HepG2 (cell line): ENCODE results near the gene HIBADH. TPM values are rescaled to one million over a fixed set of nuclear protein-coding genes. Genes with fewer than 3 reads are reported as not detected.
A peak's percentile ranks its signal among the peaks of the same experiment; 100 is the strongest.

ENCODE experiments used
- ARNT2 ChIP-seq: sonication (generic); formaldehyde crosslinking; IDR thresholded peaks from 2 replicates; pipeline ENCODE4 v1.8.0; 2022; ENCODE audit warnings: mild to moderate bottlenecking, low read depth, missing genetic modification reagents, moderate library complexity
- CEBPG ChIP-seq: IDR thresholded peaks from 2 replicates; pipeline ENCODE4 v1.6.1; 2016
- DDIT3 ChIP-seq: sonication (generic); formaldehyde crosslinking; IDR thresholded peaks from 2 replicates; pipeline ENCODE4 v1.4.0; 2020; ENCODE audit warnings: mild to moderate bottlenecking, missing genetic modification reagents
- ELF3 ChIP-seq: IDR thresholded peaks from 2 replicates; pipeline ENCODE4 v1.6.1; 2016; ENCODE audit warnings: missing genetic modification reagents, missing compliant biosample characterization
- ERF ChIP-seq: IDR thresholded peaks from 2 replicates; pipeline ENCODE4 v1.6.1; 2018; ENCODE audit warnings: missing biosample characterization, missing genetic modification reagents
- HOXA7 ChIP-seq: sonication (generic); formaldehyde crosslinking; IDR thresholded peaks from 2 replicates; pipeline ENCODE4 v1.8.1; 2022; ENCODE audit warnings: mild to moderate bottlenecking, missing genetic modification reagents, moderate library complexity
- HOXD1 ChIP-seq: sonication (generic); formaldehyde crosslinking; IDR thresholded peaks from 2 replicates; pipeline ENCODE4 v1.5.0; 2020; ENCODE audit warnings: missing genetic modification reagents
- JUND ChIP-seq: sonication (generic); formaldehyde crosslinking; IDR thresholded peaks from 2 replicates; pipeline ENCODE4 v1.8.0; 2022; ENCODE audit warnings: mild to moderate bottlenecking, missing genetic modification reagents
- MEIS2 ChIP-seq: sonication (generic); formaldehyde crosslinking; IDR thresholded peaks from 2 replicates; pipeline ENCODE4 v1.9.0; 2021; ENCODE audit warnings: mild to moderate bottlenecking, missing genetic modification reagents
- MIER3 ChIP-seq: IDR thresholded peaks from 2 replicates; pipeline ENCODE4 v1.6.1; 2016; ENCODE audit warnings: missing compliant biosample characterization, borderline replicate concordance
- NCOA2 ChIP-seq: sonication (generic); formaldehyde crosslinking; IDR thresholded peaks from 2 replicates; pipeline ENCODE4 v1.8.0; 2022; ENCODE audit warnings: inconsistent platforms
- NR2F6 ChIP-seq, 2 experiments: IDR thresholded peaks; 2 replicates each; pipeline ENCODE4 v1.6.1; 2016; ENCODE audit warnings: antibody characterized with exemption in 1 of 2, mild to moderate bottlenecking in 1 of 2
- RAD51 ChIP-seq: fragments of 450-650 bp; IDR thresholded peaks from 2 replicates; pipeline ENCODE4 v1.6.1; 2016; ENCODE audit warnings: borderline replicate concordance
- SIX1 ChIP-seq: sonication (generic); formaldehyde crosslinking; IDR thresholded peaks from 2 replicates; pipeline ENCODE4 v1.4.0; 2020; ENCODE audit warnings: missing genetic modification reagents, borderline replicate concordance
- SOX13 ChIP-seq, 3 experiments: fragments of 450-650 bp in 1 of 3; sonication (generic) in 1 of 3; formaldehyde crosslinking in 1 of 3; IDR thresholded peaks in 2 of 3; conservative IDR thresholded peaks in 1 of 3; 2 replicates each; pipeline versions ENCODE4 v1.5.0 to v1.6.1; 2016 to 2020; ENCODE audit warnings: antibody characterized with exemption in 1 of 3, mild to moderate bottlenecking in 1 of 3, missing compliant biosample characterization in 1 of 3, missing genetic modification reagents in 1 of 3, moderate library complexity in 1 of 3
- TCF7 ChIP-seq: sonication (generic); IDR thresholded peaks from 2 replicates; pipeline ENCODE4 v1.6.1; 2016; ENCODE audit warnings: antibody characterized with exemption, low read depth
- ZFP62 ChIP-seq: sonication (generic); formaldehyde crosslinking; IDR thresholded peaks from 2 replicates; pipeline ENCODE4 v1.4.0; 2020; ENCODE audit warnings: missing genetic modification reagents
- ZNF724P ChIP-seq: sonication (generic); formaldehyde crosslinking; IDR thresholded peaks from 2 replicates; pipeline ENCODE4 v1.8.0; 2022; ENCODE audit warnings: missing genetic modification reagents, borderline replicate concordance
- ZSCAN31 ChIP-seq: sonication (generic); formaldehyde crosslinking; IDR thresholded peaks from 2 replicates; pipeline ENCODE4 v1.5.0; 2020; ENCODE audit warnings: low read depth, mild to moderate bottlenecking, missing genetic modification reagents
- polyA plus RNA-seq, 8 experiments: library from polyadenylated mRNA; depleted of rRNA in 3 of 8; stranded (reverse) in 7 of 8; unstranded in 1 of 8; fragments of >200 nt; fragmentation: Illumina TruSeq in 4 of 8; extraction: Trizol in 4 of 8; gene quantifications; 2 replicates each; pipeline versions ENCODE4 v1.2.1 to v1.2.3, GENCODE V29; 2011 to 2016; ENCODE audit warnings: low read depth in 4 of 8, missing spikeins in 1 of 8, mixed read lengths in 1 of 8; ENCODE audit not compliant: insufficient read depth in 1 of 8
- total RNA-seq, 5 experiments: library from RNA; depleted of rRNA; stranded (reverse); fragments of >200 nt; fragmentation: Illumina TruSeq; extraction: Trizol; gene quantifications; 2 replicates each; pipeline ENCODE4 v1.2.3, GENCODE V29; 2016; ENCODE audit warnings: low read depth in 1 of 5
- TF ChIP-seq, protein P1 (sequence below): sonication (generic); formaldehyde crosslinking; IDR thresholded peaks from 2 replicates; pipeline ENCODE4 v1.4.0; 2020; ENCODE audit warnings: missing genetic modification reagents, low read depth, mild to moderate bottlenecking, borderline replicate concordance
- TF ChIP-seq, protein P2 (sequence below): sonication (generic); formaldehyde crosslinking; IDR thresholded peaks from 2 replicates; pipeline ENCODE4 v1.5.1; 2020; ENCODE audit warnings: mild to moderate bottlenecking, missing genetic modification reagents, borderline replicate concordance
- TF ChIP-seq, protein P3 (sequence below): IDR thresholded peaks from 2 replicates; pipeline ENCODE4 v1.6.1; 2016; ENCODE audit warnings: mild to moderate bottlenecking, missing biosample characterization, missing genetic modification reagents
- TF ChIP-seq, protein P4 (sequence below): IDR thresholded peaks from 2 replicates; pipeline ENCODE4 v1.6.1; 2016; ENCODE audit warnings: low read depth

HIBADH gene
- total and polyA plus RNA-seq, 2 of the 13 experiments (the other 11 are each of a cell fraction or from before 2014, with no cell fraction given): 49.9 to 59.5 TPM

DNA sequence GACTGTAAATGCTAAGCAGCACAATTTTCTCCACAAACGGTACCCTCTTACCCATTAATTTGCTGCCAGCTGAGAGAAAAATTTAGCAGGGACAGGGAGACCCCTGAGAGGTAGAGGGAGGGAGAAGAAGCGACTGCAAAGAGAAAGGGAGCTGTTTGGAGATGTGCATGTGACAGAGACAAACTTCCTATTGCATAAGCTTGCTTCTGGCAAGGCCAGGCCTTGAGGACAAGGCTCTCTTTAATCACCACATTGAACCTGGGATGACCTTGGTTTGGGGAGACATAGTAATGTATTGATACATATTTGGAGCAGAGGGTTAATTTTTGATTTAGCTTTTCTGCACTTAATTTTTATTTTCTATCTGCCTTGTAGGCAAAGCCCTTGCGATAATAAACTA lies 31.1 kb upstream of the HIBADH start (continued):
- TF ChIP-seq JUND (CRISPR knock-in tag) (no peak), ARNT2 (CRISPR knock-in tag) (0 out of 2 replicates have a peak, but pooled peaks have one; percentile 53), ZSCAN31 (no peak), ZNF724P (CRISPR knock-in tag) (no peak), MEIS2 (CRISPR knock-in tag) (peak; percentile 60; the same call in 1 of the 2 replicates), HOXA7 (no peak), SOX13 (IDR thresholded peaks at IDR 0.05) (no peak), SOX13 (CRISPR knock-in tag; conservative IDR thresholded peaks at IDR 0.05 in 1 of 2, IDR thresholded peaks at IDR 0.05 in 1 of 2) (peak in 1 of 2 experiments; percentile 84; a peak in 2 of 4 replicates), NCOA2 (CRISPR knock-in tag) (peak; percentile 92), NR2F6 (IDR thresholded peaks at IDR 0.05) (peak; percentile 35; the same call in 1 of the 2 replicates), NR2F6 (CRISPR knock-in tag; IDR thresholded peaks at IDR 0.05) (peak; percentile 67), DDIT3 (no peak), ELF3 (CRISPR knock-in tag) (peak; percentile 76), SIX1 (no peak), MIER3 (CRISPR knock-in tag) (peak; percentile 81; the same call in 1 of the 2 replicates), ERF (peak; percentile 64; the same call in 1 of the 2 replicates), RAD51 (no peak), HOXD1 (CRISPR knock-in tag) (peak; percentile 88), CEBPG (CRISPR knock-in tag) (peak; percentile 96), ZFP62 (CRISPR knock-in tag) (no peak), TCF7 (peak; percentile 38)
- TF ChIP-seq, protein P1, sequence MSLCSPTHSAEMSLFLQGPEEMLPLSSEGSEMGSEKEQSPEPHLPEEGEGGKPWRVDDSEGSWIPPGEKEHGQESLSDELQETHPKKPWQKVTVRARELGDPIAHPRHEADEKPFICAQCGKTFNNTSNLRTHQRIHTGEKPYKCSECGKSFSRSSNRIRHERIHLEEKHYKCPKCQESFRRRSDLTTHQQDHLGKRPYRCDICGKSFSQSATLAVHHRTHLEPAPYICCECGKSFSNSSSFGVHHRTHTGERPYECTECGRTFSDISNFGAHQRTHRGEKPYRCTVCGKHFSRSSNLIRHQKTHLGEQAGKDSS (CRISPR knock-in tag): no peak
- TF ChIP-seq, protein P2, sequence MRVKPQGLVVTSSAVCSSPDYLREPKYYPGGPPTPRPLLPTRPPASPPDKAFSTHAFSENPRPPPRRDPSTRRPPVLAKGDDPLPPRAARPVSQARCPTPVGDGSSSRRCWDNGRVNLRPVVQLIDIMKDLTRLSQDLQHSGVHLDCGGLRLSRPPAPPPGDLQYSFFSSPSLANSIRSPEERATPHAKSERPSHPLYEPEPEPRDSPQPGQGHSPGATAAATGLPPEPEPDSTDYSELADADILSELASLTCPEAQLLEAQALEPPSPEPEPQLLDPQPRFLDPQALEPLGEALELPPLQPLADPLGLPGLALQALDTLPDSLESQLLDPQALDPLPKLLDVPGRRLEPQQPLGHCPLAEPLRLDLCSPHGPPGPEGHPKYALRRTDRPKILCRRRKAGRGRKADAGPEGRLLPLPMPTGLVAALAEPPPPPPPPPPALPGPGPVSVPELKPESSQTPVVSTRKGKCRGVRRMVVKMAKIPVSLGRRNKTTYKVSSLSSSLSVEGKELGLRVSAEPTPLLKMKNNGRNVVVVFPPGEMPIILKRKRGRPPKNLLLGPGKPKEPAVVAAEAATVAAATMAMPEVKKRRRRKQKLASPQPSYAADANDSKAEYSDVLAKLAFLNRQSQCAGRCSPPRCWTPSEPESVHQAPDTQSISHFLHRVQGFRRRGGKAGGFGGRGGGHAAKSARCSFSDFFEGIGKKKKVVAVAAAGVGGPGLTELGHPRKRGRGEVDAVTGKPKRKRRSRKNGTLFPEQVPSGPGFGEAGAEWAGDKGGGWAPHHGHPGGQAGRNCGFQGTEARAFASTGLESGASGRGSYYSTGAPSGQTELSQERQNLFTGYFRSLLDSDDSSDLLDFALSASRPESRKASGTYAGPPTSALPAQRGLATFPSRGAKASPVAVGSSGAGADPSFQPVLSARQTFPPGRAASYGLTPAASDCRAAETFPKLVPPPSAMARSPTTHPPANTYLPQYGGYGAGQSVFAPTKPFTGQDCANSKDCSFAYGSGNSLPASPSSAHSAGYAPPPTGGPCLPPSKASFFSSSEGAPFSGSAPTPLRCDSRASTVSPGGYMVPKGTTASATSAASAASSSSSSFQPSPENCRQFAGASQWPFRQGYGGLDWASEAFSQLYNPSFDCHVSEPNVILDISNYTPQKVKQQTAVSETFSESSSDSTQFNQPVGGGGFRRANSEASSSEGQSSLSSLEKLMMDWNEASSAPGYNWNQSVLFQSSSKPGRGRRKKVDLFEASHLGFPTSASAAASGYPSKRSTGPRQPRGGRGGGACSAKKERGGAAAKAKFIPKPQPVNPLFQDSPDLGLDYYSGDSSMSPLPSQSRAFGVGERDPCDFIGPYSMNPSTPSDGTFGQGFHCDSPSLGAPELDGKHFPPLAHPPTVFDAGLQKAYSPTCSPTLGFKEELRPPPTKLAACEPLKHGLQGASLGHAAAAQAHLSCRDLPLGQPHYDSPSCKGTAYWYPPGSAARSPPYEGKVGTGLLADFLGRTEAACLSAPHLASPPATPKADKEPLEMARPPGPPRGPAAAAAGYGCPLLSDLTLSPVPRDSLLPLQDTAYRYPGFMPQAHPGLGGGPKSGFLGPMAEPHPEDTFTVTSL (CRISPR knock-in tag): peak; percentile 63
- TF ChIP-seq, protein P3, sequence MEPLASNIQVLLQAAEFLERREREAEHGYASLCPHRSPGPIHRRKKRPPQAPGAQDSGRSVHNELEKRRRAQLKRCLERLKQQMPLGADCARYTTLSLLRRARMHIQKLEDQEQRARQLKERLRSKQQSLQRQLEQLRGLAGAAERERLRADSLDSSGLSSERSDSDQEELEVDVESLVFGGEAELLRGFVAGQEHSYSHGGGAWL (CRISPR knock-in tag): no peak
- TF ChIP-seq, protein P4, sequence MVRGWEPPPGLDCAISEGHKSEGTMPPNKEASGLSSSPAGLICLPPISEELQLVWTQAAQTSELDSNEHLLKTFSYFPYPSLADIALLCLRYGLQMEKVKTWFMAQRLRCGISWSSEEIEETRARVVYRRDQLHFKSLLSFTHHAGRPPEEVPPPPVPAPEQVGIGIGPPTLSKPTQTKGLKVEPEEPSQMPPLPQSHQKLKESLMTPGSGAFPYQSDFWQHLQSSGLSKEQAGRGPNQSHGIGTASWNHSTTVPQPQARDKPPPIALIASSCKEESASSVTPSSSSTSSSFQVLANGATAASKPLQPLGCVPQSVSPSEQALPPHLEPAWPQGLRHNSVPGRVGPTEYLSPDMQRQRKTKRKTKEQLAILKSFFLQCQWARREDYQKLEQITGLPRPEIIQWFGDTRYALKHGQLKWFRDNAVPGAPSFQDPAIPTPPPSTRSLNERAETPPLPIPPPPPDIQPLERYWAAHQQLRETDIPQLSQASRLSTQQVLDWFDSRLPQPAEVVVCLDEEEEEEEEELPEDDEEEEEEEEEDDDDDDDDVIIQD: peak; percentile 79; the same call in 1 of the 2 replicates
